Fibroblast of lung (primary cell): ENCODE data around the gene NBEA.

Experiments
- CTCF ChIP-seq, 2 donors: IDR thresholded peaks in 1 of 2; conservative IDR thresholded peaks in 1 of 2; 1 replicate in 1 of 2; 2 replicates in 1 of 2; pipeline ENCODE4 v1.5.1; 2011 to 2012; ENCODE audit warnings: low read length in 2 of 2, control low read depth in 1 of 2, inconsistent platforms in 1 of 2, low read depth in 1 of 2, mild to moderate bottlenecking in 1 of 2
- EZH2 ChIP-seq: IDR thresholded peaks from 2 replicates; pipeline ENCODE4 v1.5.1; 2012; ENCODE audit warnings: low read length, control low read depth, mild to moderate bottlenecking; ENCODE audit errors: missing control alignments

GRCh38 chr13:35526577-35526976 is 584.5 kb downstream of the NBEA start:
- TF ChIP-seq CTCF (conservative IDR thresholded peaks at IDR 0.05 in 1 of 2, IDR thresholded peaks at IDR 0.05 in 1 of 2; ENCODE audit: low read depth in 1 of 2, low read length in 2 of 2) (no peak), EZH2 (no peak)
